CD4-positive, alpha-beta T cell treated with Interleukin-6 at 100 ng/mL for 8 hours (primary cell): ENCODE measurements around the gene PNPT1.
"Not testable (repeated sequence)": the region's sequence is repeated elsewhere in the genome, so short reads cannot be mapped to it uniquely, and the experiment has no call there.

ENCODE experiments used
- DNase-seq: peaks from one replicate; pipeline ENCODE4 v3.0.0-alpha.2; 2020; ENCODE audit warnings: mixed read lengths, low spot score

The PNPT1 gene

DNA sequence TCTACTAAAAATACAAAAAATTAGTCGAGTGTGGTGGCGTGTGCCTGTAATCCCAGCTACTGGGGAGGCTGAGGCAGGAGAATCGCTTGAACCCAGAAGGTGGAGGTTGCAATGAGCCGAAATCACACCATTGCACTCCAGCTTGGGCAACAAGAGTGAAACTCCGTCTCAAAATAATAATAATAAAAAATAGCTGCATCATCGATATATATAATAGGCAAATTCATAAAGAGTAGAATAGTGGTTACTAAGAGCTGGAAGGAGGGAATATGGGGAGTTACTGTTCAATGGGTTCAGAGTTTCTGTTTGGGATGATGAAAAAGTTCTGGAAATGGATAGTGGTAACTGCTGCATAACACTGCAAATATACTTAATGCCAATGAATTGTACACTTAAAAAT, 96.8 kb downstream of the PNPT1 start:
- DNase-seq, result not testable (repeated sequence)

DNA sequence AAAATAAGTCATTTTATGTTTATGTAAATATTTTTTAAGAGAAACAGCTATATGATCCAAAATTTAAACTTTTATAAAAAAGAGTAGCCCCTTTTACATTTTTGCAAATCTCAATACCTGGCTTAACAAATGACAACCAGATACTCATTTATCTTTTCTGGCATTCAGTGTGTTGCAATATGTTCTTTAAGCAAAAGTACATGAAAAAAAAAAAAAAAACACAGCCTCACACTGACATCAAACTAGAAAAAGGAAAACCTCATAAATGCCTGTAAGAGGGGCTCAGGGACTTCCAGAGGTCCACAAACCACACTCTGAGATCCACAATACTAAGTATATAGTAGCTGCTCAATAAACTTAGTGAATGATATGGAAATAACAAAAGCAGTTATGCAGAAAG, 98.1 kb downstream of the PNPT1 start:
- DNase-seq, result no peak

- DNase-seq, result no peak
These were observed 101.5 kb downstream of the PNPT1 start for GRCh38 chr2:55592130-55592529.

- DNase-seq, result peak; percentile 11
These were observed 102.7 kb downstream of the PNPT1 start for GRCh38 chr2:55590810-55591440.

DNA sequence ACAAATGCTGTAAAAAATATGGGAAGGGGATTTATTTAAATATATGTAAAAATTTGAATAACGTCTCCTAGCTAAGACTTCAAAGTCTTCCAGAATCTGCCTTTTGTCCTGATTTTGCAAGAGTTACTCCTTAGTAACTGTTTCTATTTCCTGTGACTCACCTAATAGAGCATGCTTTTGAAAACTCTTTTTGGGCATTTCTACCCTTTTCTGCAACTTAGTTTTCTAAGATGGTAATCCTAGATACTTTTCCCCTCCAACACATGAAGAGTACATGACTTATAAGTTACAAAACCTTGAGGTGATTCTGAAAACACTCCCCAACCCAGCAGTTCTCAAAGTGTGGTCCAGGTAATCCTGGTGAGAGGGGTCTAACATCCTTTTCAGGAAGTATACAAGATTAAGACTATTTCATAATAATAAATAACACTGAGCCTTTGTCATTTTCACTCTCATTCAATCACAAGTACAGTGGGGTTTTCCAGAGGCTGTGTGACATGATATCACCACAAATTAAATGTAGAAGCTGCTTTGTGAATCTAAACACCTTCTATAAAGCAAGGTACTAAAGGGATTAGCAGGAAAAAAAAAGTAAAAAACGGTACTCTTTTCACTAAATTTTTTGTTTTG, 108.1 kb downstream of the PNPT1 start:
- DNase-seq, result no peak
